Vagina (tissue), 2 donors: Measurements from ENCODE around the gene ZNF536.

Source experiments
- CTCF ChIP-seq, 3 experiments: fragments of 450-650 bp in 2 of 3; fragments of 200-600 bp in 1 of 3; sonication (generic) in 1 of 3; IDR thresholded peaks; one replicate each; pipeline ENCODE4 v1.5.1; 2017 to 2019; ENCODE audit warnings: antibody characterized with exemption in 3 of 3, mild to moderate bottlenecking in 2 of 3, moderate library complexity in 2 of 3
- POLR2A ChIP-seq, 2 donors: fragments of 450-650 bp; IDR thresholded peaks; one replicate each; pipeline ENCODE4 v1.6.1; 2017; ENCODE audit warnings: antibody characterized with exemption in 2 of 2, mild to moderate bottlenecking in 2 of 2, moderate library complexity in 2 of 2
- POLR2AphosphoS5 ChIP-seq, 2 donors: sonication (generic); formaldehyde crosslinking; IDR thresholded peaks; one replicate each; pipeline ENCODE4 v1.9.0; 2017; ENCODE audit warnings: antibody characterized with exemption in 2 of 2, mild to moderate bottlenecking in 2 of 2, low read depth in 1 of 2; ENCODE audit not compliant: insufficient read depth in 1 of 2

DNA sequence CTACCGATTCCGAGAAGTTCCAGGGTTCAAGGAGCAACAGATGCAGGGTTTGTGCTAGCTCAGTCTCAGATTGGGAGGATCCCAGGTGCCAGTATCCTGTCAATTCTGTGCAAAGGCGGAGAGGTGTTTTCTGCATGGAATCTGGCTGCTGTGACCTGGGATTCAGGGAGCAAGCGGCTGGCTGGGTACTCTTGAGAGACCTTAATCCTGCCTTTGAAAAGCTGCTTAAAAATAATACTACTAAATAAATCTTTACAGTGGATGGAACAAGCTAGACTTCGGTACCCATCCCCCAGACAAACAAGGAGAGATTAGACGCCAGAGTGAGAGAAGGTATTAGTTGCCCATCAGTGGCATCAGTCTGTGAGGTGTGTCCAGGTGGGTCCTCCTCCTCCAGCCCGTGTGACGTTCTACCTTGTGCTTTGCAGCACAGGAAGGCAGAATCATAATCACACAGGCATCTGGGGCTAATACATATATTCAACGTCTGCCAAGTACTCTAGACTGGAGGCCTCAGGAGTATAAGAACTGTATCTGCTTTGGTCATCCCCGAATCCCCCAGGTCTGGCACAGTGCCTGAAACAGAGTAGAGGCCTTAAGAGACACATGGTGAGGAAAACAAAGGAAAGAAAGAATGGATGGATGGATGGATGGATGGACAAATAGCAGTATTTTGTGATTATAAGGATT, 230.6 kb downstream of the ZNF536 start:
- TF ChIP-seq POLR2A (IDR thresholded peaks at IDR 0.05) (no peak), CTCF (IDR thresholded peaks at IDR 0.05) (no peak), POLR2AphosphoS5 (IDR thresholded peaks at IDR 0.05; ENCODE audit: insufficient read depth in 1 of 2, low read depth in 1 of 2) (no peak)
